Stomach (tissue), 4 donors: Measurements from ENCODE around the gene BTG2.

Experiments
- CTCF ChIP-seq, 7 experiments: fragments of 450-650 bp in 4 of 7; fragments of 200-600 bp in 3 of 7; sonication (generic) in 3 of 7; IDR thresholded peaks; one replicate each; pipeline ENCODE4 v1.5.1; 2016 to 2019; ENCODE audit warnings: antibody characterized with exemption in 7 of 7, control low read depth in 2 of 7, mild to moderate bottlenecking in 1 of 7
- EP300 ChIP-seq: sonication (generic); formaldehyde crosslinking; IDR thresholded peaks from one replicate; pipeline ENCODE4 v1.6.1; 2017; ENCODE audit warnings: antibody characterized with exemption
- POLR2A ChIP-seq, 4 donors: fragments of 450-650 bp; IDR thresholded peaks; one replicate each; pipeline ENCODE4 v1.6.1; 2016; ENCODE audit warnings: antibody characterized with exemption in 4 of 4, control low read depth in 2 of 4, mild to moderate bottlenecking in 1 of 4, moderate library complexity in 1 of 4
- POLR2AphosphoS5 ChIP-seq, 3 donors: sonication (generic); formaldehyde crosslinking; IDR thresholded peaks; one replicate each; pipeline ENCODE4 v1.6.1; 2016; ENCODE audit warnings: antibody characterized with exemption in 3 of 3

- TF ChIP-seq CTCF (IDR thresholded peaks at IDR 0.05) = no peak
- TF ChIP-seq POLR2AphosphoS5 (IDR thresholded peaks at IDR 0.05) = no peak
- no peak for TF ChIP-seq POLR2A (IDR thresholded peaks at IDR 0.05)
- no peak for TF ChIP-seq EP300
These were observed 53.8 kb downstream of the BTG2 start for GRCh38 chr1:203359010-203359571.
